HepG2 (cell line): Measurements from ENCODE around the gene TBC1D16. TPM values are rescaled to one million over a fixed set of nuclear protein-coding genes. Genes with fewer than 3 reads are reported as not detected.
A peak's percentile ranks its signal among the peaks of the same experiment; 100 is the strongest.

Experiments
- DMTF1 ChIP-seq: sonication (generic); formaldehyde crosslinking; IDR thresholded peaks from 2 replicates; pipeline ENCODE4 v1.4.0; 2020; ENCODE audit warnings: mild to moderate bottlenecking, missing genetic modification reagents
- IKZF4 ChIP-seq: sonication (generic); formaldehyde crosslinking; IDR thresholded peaks from 2 replicates; pipeline ENCODE4 v1.5.1; 2020; ENCODE audit warnings: borderline replicate concordance, mild to moderate bottlenecking, low read depth, missing genetic modification reagents; ENCODE audit errors: not compliant biosample characterization
- KLF6 ChIP-seq: IDR thresholded peaks from 2 replicates; pipeline ENCODE4 v1.8.0; 2016; ENCODE audit warnings: missing biosample characterization, missing genetic modification reagents
- MXD3 ChIP-seq: IDR thresholded peaks from 2 replicates; pipeline ENCODE4 v1.6.1; 2016; ENCODE audit warnings: mild to moderate bottlenecking, missing biosample characterization, missing genetic modification reagents
- NR2F2 ChIP-seq: IDR thresholded peaks from 2 replicates; pipeline ENCODE4 v1.6.1; 2012; ENCODE audit warnings: low read depth, inconsistent platforms, borderline replicate concordance
- NRL ChIP-seq: sonication (generic); formaldehyde crosslinking; IDR thresholded peaks from 2 replicates; pipeline ENCODE4 v1.5.0; 2020; ENCODE audit warnings: missing genetic modification reagents, mild to moderate bottlenecking, moderate library complexity, borderline replicate concordance
- TERF1 ChIP-seq: sonication (generic); formaldehyde crosslinking; IDR thresholded peaks from 2 replicates; pipeline ENCODE4 v1.8.0; 2022; ENCODE audit warnings: mild to moderate bottlenecking, missing genetic modification reagents, moderate library complexity
- ZBTB39 ChIP-seq: sonication (generic); formaldehyde crosslinking; IDR thresholded peaks from 2 replicates; pipeline ENCODE4 v1.5.0; 2020; ENCODE audit warnings: missing genetic modification reagents
- ZFP62 ChIP-seq: sonication (generic); formaldehyde crosslinking; IDR thresholded peaks from 2 replicates; pipeline ENCODE4 v1.4.0; 2020; ENCODE audit warnings: missing genetic modification reagents
- ZHX2 ChIP-seq, 2 experiments: sonication (generic) in 1 of 2; formaldehyde crosslinking in 1 of 2; IDR thresholded peaks; 2 replicates each; pipeline versions ENCODE4 v1.6.1 to v1.9.0; 2014 to 2022; ENCODE audit warnings: antibody characterized with exemption in 1 of 2, borderline replicate concordance in 1 of 2, inconsistent platforms in 1 of 2, low read depth in 1 of 2, missing genetic modification reagents in 1 of 2
- ZNF24 ChIP-seq: fragments of 450-650 bp; IDR thresholded peaks from 2 replicates; pipeline ENCODE4 v1.6.1; 2017; ENCODE audit warnings: antibody characterized with exemption, mild to moderate bottlenecking
- ZNF30 ChIP-seq: sonication (generic); formaldehyde crosslinking; IDR thresholded peaks from 2 replicates; pipeline ENCODE4 v1.5.0; 2020; ENCODE audit warnings: mild to moderate bottlenecking, missing genetic modification reagents
- ZNF501 ChIP-seq: sonication (generic); formaldehyde crosslinking; IDR thresholded peaks from 2 replicates; pipeline ENCODE4 v1.5.1; 2020; ENCODE audit warnings: mild to moderate bottlenecking, moderate library complexity, missing genetic modification reagents
- ZNF570 ChIP-seq: sonication (generic); formaldehyde crosslinking; IDR thresholded peaks from 2 replicates; pipeline ENCODE4 v1.4.0; 2020; ENCODE audit warnings: mild to moderate bottlenecking, missing genetic modification reagents, borderline replicate concordance
- ZNF83 ChIP-seq: sonication (generic); formaldehyde crosslinking; IDR thresholded peaks from 2 replicates; pipeline ENCODE4 v1.4.0; 2020; ENCODE audit warnings: missing genetic modification reagents, mild to moderate bottlenecking, borderline replicate concordance
- ZNF878 ChIP-seq: sonication (generic); formaldehyde crosslinking; IDR thresholded peaks from 2 replicates; pipeline ENCODE4 v1.8.1; 2023; ENCODE audit warnings: mild to moderate bottlenecking, missing genetic modification reagents, moderate library complexity
- polyA plus RNA-seq, 8 experiments: library from polyadenylated mRNA; depleted of rRNA in 3 of 8; stranded (reverse) in 7 of 8; unstranded in 1 of 8; fragments of >200 nt; fragmentation: Illumina TruSeq in 4 of 8; extraction: Trizol in 4 of 8; gene quantifications; 2 replicates each; pipeline versions ENCODE4 v1.2.1 to v1.2.3, GENCODE V29; 2011 to 2016; ENCODE audit warnings: low read depth in 4 of 8, missing spikeins in 1 of 8, mixed read lengths in 1 of 8; ENCODE audit not compliant: insufficient read depth in 1 of 8
- total RNA-seq, 5 experiments: library from RNA; depleted of rRNA; stranded (reverse); fragments of >200 nt; fragmentation: Illumina TruSeq; extraction: Trizol; gene quantifications; 2 replicates each; pipeline ENCODE4 v1.2.3, GENCODE V29; 2016; ENCODE audit warnings: low read depth in 1 of 5

The TBC1D16 gene
- total and polyA plus RNA-seq, 2 of the 13 experiments (the other 11 are each of a cell fraction or from before 2014, with no cell fraction given) = 14.9 to 24.9 TPM

- TF ChIP-seq DMTF1 (CRISPR knock-in tag) (no peak), KLF6 (no peak), ZNF83 (CRISPR knock-in tag) (0 out of 2 replicates have a peak, but pooled peaks have one; percentile 58), ZBTB39 (CRISPR knock-in tag) (peak; percentile 73; the same call in 1 of the 2 replicates), ZNF878 (no peak), ZHX2 (IDR thresholded peaks at IDR 0.05; ENCODE audit: low read depth) (no peak), ZHX2 (CRISPR knock-in tag; IDR thresholded peaks at IDR 0.05; ENCODE audit: borderline replicate concordance) (no peak), ZNF570 (no peak), ZNF30 (CRISPR knock-in tag) (no peak), MXD3 (CRISPR knock-in tag) (no peak), ZNF24 (no peak), TERF1 (CRISPR knock-in tag) (no peak), NR2F2 (no peak), IKZF4 (CRISPR knock-in tag) (peak; percentile 83), ZFP62 (CRISPR knock-in tag) (no peak), ZNF501 (CRISPR knock-in tag) (no peak), NRL (CRISPR knock-in tag) (no peak)
Observed at GRCh38 chr17:80071116-80071841, 35.6 kb upstream of the TBC1D16 start (continued).
